Middle frontal gyrus (tissue), 1 donor: ENCODE measurements around the gene SPANXA1.
"Not testable (repeated sequence)": the region's sequence is repeated elsewhere in the genome, so short reads cannot be mapped to it uniquely, and the experiment has no call there.

ENCODE experiments used
- DNase-seq: peaks from one replicate; pipeline ENCODE4 v3.0.0-alpha.2; 2015; ENCODE audit warnings: low spot score; ENCODE audit errors: extremely low spot score

The SPANXA1 gene

GRCh38 chrX:141584638-141585037 is at the start of gene SPANXA1:
TSS of gene SPANXA1 (minus strand) at chrX:141584738. CDS start at chrX:141584678, 60 bp downstream.
- not testable (repeated sequence) for DNase-seq

- no peak for DNase-seq
These were observed 47.6 kb upstream of the SPANXA1 start for GRCh38 chrX:141632124-141632523.

GRCh38 chrX:141619336-141619735 is 34.8 kb upstream of the SPANXA1 start:
- DNase-seq, result no peak

GRCh38 chrX:141609111-141609510 is 24.6 kb upstream of the SPANXA1 start:
- DNase-seq, result no peak

- DNase-seq, result not testable (repeated sequence)
These were observed 4.9 kb upstream of the SPANXA1 start, which contains the start of gene SPANXA2 for GRCh38 chrX:141589408-141589807. TSS of gene SPANXA2 (plus strand) at chrX:141589708. CDS start at chrX:141589768, 60 bp downstream.

- DNase-seq, result not testable (repeated sequence)
These were observed 42.0 kb downstream of the SPANXA1 start for GRCh38 chrX:141542551-141542950.
